ENCODE data around the gene PHRF1.

DNA sequence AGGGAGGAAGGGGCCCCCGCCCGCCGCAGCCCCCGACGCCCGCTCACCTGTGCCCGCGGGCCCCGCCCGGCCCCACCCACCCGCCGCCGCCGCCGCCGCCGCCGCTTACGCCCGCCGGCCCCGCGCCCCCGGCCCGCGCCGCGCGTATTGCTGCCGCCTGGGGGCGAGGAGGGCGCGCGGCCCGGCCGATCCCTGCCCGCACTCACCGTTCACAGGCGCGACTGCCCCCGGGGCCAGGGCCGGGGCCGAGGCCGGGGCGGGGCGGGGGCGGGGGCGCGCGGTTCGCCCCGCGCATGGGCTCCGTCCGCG lies 41.1 kb upstream of the PHRF1 start:
- no peak for TF ChIP-seq POLR2A (IDR thresholded peaks at IDR 0.05; ENCODE audit: borderline replicate concordance, extremely low read depth, insufficient read depth, insufficient read length)
- no peak for TF ChIP-seq CTCF (IDR thresholded peaks at IDR 0.05 in 2 of 3, conservative IDR thresholded peaks at IDR 0.05 in 1 of 3; ENCODE audit: borderline replicate concordance in 1 of 3, insufficient read depth in 1 of 3, low read depth in 2 of 3, low read length in 2 of 3)
- no peak for TF ChIP-seq MAX (IDR thresholded peaks at IDR 0.05)
- no peak for TF ChIP-seq EZH2 (IDR thresholded peaks at IDR 0.05)
- TF ChIP-seq ZFX (IDR thresholded peaks at IDR 0.05), result no peak
- TF ChIP-seq EZH2phosphoT487 (IDR thresholded peaks at IDR 0.05; ENCODE audit: borderline replicate concordance), result no peak

All from HCT116 (cell line).